Medulla oblongata (tissue), 1 donor: ENCODE data around the gene NQO2.
A peak's percentile ranks its signal among the peaks of the same experiment; 100 is the strongest.
"Not testable (repeated sequence)": the region's sequence is repeated elsewhere in the genome, so short reads cannot be mapped to it uniquely, and the experiment has no call there.

ENCODE experiments used
- DNase-seq: peaks from one replicate; pipeline ENCODE4 v3.0.0-alpha.2; 2015; ENCODE audit errors: extremely low spot score

The NQO2 gene

DNA sequence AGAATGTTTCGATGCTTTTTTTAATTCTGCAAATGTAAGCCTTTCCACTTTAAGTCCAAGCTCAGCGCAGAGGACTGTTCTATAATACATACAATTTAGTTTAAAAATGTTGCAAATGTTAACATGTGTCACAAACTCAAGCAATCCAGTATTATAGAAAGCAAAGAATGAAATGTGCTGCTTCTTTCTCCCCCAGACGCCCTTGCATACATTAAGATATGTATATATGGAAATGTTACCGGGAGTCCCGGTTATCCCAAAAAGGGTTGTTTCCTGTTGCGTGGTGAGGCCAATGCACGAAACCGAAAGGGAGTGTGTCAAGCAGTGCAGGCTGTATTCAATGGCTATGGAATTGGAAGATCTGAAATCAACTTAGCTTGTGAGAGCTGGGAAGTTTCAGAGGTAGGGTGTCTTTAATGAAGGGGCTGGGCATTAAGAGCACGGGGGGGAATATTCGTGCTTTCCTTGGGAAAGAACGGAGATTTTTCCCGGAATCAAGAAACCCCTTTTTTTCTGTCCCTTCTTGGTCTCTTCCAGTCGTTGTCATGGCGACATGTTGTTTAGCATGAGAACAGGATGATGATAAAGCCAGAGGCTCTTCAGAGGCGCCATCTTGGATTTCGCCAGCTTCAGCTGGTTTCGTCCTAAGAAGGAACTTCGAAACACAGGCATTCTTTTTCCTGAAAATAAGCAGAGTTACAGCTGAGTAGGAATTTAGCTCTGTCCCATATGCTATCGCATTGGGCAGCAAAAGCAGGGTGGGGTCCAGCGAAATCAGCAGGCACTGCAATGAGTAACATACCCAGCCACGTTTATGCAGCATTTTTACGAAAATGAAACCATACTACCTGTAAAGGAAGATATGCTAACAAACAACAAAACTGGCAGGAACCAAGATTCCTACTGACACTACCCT lies 10.1 kb upstream of the NQO2 start:
- DNase-seq: peak; percentile 99

DNA sequence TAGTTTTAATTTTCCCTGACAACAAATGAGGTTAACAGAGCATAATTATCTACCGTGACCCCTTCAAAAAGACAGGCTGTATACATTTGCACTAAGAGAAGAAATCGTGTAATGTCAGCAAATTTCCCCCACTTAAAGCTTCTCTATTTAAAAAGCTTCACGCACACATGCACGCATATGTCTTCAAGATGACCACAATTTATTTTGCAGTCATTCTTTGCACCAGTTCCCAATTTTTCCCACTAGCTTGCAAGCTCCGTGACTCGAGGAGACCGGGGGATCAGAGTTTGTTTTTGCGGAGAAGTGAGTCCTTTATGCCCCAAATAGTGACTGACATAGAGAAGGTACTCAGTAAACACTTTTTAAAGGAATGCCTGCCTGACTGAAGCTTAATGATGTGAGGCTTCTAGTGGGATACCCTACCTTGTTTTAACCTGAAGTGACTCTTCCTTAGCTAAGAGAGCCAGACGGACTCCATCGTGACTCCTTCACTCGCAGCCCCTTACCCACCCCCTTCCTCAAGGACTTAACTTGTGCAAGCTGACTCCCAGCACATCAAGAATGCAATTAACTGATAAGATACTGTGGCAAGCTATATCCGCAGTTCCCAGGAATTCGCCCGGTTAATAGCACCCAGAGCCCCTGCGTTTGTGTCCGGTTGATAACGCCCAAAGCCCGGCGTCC lies 9.3 kb upstream of the NQO2 start:
- peak; percentile 73 for DNase-seq

DNA sequence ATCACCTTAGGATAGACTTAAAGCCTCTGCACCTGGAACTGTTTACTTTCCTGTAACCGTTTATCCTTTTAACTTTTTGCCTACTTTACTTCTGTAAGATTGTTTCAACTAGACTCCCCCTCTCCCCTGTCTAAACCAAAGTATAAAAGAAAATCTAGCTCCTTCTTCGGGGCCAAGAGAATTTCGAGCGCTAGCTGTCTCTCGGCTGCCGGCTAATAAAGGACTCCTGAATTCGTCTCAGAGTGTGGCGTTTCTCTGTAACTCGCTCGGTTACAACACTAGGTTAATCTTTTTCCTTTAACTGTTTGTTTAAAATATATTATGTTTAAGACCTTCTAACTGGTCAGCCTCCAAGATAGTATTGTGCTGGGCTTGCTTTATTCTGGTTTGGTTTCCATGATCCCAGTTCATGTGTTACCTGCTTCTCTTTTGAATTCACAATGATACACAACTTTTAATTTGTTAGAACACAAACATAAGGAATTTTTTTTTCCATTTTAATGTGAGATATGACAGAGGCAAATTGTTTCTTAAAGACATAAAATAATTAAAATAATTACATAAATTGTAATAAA lies 8.7 kb upstream of the NQO2 start:
- DNase-seq: peak; percentile 50

DNA sequence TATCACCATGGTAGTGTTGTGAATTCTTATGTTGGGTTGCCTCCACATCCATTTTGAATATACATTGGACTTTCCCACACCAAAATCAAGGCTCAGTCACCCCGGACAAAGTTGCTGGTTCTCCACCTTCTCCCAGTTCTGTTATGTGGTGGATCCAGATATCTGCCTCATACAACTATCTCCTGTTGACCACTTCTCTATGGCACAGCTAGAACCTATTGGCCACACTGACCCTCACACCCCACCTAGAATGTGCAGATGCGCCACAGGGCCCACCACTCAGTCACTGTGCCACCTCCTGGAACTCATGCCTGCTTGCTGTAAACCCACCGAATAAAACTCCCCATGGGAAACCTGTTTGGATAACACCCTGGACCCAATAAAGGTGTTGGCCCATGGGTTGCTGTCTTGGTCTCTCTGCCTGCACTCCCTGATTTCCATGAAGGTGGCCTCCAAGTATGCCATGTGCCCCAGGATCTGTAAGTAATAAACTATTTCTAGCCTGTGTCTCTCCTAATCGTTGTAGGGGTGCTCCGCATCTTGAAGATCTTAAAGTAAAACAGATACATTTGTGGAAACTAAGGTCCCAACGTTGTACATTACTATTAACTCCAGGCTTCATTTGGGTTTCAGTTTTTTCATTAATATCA lies 7.2 kb upstream of the NQO2 start:
- no peak for DNase-seq

DNA sequence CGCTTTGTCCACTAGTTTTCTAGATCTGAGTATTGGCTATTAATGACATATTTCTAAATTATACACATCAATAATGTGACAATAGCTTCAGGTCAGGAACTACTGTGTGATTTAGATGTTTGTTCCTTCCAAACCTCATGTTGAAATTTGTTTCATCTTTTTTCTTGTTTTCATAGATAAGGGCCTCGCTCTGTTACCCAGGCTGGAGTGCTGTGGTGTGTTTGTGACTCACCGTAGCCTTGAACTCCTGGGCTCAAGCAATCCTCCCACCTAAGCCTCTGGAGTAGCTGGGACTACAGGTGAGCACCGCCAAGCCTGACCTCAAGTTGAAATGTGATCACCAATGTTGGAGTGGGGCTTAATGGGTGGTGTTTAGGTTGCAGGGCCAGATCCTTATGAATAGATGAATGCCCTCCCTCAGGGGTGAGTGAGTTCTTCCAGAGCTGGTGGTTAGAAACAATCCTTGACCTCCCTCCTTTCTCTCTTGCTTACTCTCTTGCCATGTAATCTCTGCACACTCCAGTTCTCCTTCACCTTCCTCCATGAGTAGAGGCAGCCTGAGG lies 5.9 kb upstream of the NQO2 start:
- no peak for DNase-seq

DNA sequence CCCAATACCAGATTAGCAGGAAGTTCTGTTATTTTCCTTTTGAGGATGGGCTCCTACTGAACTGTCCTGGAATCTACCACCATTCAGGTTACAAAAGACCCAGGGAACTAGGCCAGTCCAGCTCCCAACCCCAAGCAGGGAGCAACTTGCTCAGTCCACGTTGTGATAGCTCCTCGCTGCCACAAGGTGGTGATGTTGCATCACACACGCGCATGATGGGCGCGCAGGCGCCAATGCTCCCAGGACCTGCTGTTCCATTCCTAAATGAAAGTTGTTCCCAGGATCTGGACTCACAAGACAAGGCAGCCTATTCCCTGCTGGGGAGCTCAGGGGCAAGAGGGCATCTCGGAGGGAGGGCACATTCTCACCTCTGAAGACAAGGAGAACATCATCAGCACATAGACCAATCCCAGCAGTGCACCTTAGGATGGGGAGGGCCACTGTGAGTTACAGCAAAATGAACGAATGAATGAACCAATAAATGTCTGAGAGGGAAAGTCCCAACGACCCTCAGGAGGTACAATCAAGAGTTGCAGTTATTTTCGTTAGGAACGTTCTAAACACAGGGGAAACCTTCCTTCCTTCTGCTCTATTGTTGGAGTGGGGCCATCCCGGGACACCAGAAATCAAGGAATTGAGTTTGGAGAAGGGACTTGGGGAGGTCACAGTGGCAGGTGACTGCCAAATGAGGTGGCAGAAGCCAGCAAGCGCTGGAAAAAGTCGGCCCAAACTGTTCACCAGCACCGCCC lies 1.3 kb upstream of the NQO2 start:
- not testable (repeated sequence) for DNase-seq

DNA sequence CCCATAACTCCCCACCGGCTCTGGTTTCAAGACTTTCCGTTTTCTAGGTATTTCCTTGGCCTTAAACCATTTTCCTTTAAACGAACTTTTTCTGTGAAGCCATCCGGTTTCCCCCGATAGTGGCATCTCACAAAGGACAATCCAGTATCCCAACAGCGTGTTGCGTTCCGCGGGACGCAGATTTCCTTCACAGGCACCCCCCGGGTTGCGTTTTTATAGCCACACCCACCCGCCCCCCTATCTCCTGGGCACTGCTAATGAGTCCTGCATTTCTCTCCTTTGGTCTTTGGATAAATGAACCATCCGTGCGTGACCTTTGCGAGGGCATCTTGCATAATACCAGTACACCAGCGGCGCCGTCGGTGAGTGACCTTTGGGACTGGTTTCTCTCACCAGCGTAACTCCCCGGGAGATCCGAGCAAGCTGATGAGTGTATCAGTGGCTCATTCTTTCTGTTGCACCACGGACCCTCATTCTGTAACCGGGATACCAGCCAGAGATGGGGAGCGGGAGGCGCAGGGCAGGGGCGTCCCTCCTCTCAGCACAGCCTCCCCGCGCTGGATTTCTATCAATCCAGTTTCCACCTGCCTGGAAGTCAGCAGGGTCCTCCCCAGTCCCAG lies 586 bp upstream of the NQO2 start:
- DNase-seq: no peak

DNA sequence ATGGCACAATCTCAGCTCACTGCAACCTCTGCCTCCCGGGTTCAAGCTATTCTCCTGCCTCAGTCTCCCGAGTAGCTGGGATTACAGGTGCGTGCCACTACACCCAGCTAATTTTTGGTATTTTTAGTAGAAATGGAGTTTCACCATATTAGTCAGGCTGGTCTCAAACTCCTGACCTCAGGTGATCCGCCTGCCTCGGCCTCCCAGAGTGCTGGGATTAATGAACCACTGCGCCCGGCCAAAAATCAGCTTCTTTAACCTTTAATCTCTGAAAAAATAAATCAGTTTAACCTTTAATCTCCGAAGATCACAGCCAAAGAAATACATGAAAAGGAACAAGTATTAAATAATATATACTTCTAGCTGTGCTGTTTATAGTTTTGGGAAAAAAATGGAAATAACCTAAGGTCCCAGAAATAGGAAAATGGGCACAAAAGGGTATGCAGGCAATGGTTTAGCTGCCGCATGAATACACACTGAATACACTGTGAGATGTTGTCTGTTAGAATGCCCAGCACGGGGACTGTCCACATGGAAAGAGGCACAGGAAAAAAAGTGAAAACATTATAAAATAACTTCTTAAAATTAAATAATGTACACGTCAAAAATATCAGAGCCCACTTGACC lies 1.6 kb downstream of the NQO2 start:
- DNase-seq: no peak

DNA sequence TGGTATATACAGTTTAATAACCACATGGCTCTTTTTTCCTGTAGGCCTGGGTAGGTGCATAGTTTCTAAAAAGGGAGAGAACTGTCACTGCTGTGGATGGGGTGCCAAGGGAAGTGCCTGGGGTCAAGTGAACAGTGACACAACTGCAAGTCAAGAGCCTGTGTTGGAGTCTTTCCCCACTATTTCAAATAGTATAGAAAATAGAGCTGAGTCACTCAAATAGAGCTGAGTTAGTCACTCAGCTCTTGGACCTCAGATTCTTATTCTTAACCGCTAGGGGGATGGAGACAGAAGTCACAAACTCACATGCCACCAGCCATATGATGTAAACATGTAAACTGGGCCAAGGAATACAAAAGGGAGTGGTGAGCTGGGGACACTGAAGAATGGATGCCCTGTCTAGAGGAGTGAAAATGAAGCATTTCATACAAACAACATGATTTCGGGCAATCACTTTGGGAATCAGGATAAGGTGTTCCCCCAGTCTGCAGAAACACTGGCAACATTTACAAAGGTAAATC lies 2.1 kb downstream of the NQO2 start:
- DNase-seq: peak; percentile 67

DNA sequence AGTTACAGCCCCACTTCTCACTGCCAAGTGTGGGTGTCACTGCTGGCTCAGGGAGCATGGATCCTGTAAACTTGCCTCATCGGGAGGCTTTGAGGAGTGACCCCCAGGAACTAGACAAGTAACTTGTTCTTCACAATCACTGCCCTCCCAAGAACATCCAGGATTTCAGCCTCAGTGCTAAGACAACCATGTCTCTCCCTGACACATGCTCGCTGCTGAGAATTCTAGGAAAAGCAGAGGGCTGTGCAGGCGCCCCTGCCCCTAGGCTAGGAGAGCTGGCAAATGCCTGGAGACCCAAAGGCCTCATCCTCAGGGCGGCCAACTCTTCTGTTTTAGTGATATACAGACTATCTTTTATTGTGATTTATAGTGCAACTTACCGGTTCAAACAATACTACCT lies 3.5 kb downstream of the NQO2 start:
- DNase-seq: not testable (repeated sequence)

DNA sequence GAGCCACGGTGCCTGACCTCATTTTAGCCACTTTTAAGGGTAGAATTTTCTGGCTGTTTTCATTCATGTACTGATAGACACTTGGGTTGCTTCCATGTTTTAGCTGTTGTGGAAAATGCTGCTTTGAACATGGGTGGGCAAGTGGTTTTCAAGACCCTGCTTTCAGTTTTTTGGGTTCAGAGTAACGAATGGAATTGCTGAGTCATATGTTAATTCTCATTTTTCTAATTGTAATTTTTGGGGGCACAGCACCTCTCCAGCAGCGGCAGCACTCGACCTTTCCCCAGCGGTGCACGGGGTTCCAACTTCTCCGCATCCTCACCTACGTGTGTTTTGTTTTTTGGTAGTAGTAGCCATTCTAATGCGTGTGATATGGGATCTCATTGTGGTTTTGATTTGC lies 5.4 kb downstream of the NQO2 start:
- DNase-seq: no peak

DNA sequence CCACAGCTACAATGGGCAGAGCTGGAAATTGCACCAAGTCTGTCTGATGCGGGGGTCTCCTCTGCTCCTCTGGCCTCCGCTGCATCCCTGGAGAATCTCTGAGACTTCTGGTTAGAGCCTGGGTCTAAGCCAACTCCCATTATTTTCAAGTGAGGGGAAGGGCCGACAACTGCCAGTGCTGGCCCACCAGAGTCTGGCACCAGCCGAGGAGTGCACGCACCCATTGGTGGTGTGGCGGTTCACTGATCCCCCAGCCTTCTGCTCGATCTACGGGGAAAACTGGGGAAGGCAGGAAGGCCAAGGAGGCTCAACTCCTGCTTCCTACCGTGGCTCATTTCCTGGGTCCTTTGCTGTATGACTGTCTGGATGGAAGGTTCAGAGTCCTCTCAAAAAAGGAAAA lies 6.2 kb downstream of the NQO2 start:
- no peak for DNase-seq

DNA sequence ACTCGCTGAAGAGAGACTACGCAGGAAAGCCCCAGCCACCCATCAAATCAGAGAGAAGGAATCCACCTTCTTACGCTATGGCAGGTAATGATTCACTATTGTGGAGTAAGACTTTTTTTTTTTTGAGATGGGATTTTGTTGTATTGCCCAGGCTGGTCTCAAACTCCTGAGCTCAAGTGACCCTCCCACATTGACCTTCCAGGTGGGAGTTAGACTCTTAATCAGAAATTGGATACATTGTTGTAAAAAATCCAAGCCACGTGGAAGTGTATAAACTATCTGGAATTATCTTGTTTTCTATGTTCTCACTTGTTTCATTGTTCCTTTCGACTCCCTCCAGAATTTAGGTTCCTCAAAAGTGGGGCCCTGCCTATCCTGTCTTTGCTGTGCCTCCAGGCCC lies 6.8 kb downstream of the NQO2 start:
- no peak for DNase-seq

DNA sequence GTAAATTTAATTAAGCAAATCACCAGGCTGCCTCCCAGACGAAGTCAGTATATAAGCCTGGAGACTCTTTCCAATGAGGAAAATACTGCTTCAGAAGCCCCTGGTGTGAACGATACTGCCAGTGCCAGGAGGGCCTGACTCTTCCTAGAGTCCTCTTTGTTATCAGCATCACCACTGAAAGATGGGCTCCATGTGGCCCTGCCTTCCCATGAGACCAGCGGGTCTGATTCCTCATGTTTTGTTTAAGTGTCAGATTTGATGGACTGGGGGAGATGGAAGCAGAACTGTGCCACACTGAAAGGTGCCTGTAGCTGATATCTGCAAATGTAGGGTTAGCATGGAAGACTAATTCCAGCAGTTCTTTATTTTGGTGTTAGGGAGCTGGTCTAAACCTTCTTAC lies 7.9 kb downstream of the NQO2 start:
- no peak for DNase-seq

DNA sequence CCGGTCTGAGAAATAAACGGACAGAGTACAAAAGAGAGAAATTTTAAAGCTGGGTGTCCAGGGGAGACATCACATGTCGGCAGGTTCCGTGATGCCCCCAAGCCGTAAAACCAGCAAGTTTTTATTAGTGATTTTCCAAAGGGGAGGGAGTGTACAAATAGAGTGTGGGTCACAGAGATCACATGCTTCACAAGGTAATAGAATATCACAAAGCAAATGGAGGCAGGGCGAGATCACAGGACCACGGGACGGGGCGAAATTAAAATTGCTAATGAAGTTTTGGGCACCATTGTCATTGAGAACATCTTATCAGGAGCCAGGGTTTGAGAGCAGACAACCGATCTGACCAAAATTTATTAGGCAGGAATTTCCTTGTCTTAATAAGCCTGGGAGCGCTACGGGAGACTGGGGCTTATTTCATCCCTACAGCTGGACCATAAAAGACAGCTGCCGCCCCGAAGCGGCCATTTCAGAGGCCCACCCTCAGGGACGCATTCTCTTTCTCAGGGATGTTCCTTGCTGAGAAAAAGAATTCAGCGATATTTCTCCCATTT lies 9.1 kb downstream of the NQO2 start:
- DNase-seq: not testable (repeated sequence)

DNA sequence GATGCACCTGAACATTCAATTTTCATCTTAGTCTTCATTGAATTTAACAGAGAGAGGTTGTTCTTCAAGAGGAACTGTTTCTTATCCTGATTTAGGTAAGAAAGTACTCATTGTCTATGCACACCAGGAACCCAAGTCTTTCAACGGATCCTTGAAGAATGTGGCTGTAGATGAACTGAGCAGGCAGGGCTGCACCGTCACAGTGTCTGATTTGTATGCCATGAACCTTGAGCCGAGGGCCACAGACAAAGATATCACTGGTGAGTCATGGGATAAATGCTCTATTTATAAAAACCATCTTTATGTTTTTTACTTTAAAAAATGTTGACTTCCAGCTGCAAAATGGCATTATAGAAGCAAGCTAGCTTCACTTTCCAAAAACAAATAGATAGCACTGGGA lies 10.2 kb downstream of the NQO2 start:
- no peak for DNase-seq

DNA sequence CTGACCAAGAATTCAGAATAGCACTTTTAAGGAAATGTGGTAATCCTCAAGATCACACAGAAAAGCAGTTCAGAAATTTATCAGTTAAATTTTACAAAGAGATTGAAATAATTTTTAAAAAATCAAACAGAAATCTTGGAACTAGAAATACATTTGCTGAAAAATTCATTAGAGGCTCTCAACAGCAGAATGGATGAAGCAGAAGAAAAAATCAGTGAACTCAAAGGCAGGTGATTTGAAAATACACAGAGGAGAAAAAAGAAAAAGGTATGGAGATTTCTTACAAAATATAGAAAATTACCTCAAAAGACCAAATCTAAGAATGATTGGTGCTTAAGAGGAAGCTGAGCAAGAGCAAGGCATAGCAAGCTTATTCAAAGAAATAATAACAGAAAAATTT lies 11.5 kb downstream of the NQO2 start:
- no peak for DNase-seq

DNA sequence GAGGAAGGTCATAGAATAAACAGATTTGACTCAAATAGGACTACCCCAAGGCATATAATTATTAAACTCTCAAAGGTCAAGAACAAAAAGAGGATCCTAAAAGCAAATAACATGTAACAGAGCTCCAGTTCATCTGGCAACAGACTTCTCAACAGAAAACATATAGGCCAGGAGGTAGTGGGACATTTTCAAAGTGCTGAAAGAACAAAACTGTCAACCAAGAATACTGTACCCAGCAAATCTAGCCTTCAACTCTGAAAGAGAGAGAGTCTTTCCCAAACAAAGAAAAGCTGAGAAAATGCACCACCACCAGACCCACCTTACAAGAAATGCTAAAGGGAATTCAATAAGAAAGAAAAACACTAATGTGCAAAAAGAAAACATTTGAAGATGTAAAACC lies 11.9 kb downstream of the NQO2 start:
- DNase-seq: no peak

DNA sequence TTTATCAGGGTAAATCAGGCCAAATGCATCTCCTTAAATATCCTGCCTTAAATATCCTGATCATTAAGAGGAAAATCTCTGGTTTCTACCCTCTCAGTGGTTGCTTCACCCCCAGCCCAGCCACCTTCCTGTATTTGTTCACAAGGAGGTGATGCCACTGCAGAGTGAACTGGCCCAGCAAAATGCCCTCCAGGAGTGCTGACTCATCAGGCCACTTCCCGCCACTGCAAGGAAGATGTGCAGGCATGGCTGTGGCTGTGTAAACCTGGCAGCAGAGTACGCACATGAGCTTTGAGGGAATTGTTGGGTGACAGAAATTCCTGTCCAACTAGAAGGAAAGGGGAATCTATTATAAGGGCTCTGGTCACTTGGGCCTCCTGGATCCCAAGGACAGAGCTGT lies 13.8 kb downstream of the NQO2 start:
- DNase-seq: no peak
